ENCODE results near the gene ADARB2.
"Not testable (repeated sequence)": the region's sequence is repeated elsewhere in the genome, so short reads cannot be mapped to it uniquely, and the experiment has no call there.

The ADARB2 gene

GRCh38 chr10:1173091-1173490 lies 564.2 kb downstream of the ADARB2 start:
- no peak for DNase-seq

GRCh38 chr10:1172256-1172984 lies 564.9 kb downstream of the ADARB2 start:
- DNase-seq, result no peak

DNA sequence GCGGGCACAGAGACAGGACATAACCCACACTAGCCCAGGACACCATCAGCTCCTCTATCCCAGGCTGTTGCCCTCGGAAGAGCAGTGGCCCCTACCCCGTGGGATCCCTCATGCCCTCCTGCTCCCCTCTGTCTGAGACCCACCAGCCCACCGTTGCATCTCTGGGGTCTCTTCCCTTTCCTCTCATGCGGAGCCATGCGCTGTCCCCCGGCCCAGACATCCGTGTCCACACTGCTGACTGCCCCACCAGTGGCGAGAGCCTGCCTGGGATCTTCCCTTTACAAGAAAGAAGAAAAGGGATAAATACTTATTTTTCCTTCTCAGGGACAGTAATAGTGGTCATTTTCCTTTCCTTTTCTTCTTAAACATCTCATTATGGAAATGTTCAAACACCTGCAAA lies 565.7 kb downstream of the ADARB2 start:
- no peak for DNase-seq

- no peak for DNase-seq
Observed at GRCh38 chr10:1171182-1171581, 566.1 kb downstream of the ADARB2 start.

GRCh38 chr10:1170867-1171180 lies 566.5 kb downstream of the ADARB2 start:
- DNase-seq, result no peak

DNA sequence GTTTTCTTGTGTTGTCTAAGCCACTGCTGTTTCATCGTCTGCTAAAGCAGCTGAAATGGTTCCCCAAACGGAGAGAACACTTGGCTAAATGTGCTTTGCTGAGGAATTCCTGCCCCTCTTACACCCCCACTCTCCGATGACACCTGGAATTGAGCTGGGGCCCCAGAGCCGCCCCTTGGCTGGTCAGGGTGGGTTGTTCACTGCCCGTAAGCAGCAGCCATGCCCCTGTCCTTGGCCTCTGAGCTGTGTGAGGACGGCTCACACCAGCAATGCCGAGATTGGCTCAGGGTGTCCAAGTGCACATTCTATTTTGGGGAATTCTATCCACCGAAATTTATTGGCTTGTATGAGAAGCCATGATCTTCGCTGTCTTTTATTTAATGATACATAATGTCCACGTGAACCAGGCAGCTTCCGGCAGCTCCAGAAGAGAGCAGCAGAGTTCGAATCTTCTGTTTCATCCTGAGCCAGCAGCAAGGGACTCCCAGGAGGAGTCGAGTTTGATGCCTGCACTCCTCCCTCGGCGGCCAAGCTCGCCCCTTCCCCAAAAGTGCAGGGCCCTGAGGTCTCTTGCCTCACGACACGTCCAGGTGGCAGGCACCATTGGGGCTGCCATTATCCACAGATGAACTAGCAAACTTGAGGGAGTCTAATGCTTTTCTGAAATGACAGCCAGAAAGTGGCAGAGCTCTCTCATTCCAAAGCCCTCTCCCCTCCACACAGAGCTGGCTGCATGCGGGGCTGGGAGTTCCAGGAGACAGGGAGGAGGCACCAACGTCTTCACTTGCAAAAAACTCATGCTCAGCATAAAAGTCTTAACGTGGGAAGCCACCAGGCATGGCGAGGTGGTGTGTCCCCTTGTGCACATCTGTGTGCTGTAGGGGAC lies 567.1 kb downstream of the ADARB2 start:
- DNase-seq, result no peak

- DNase-seq, result no peak
Observed at GRCh38 chr10:1169186-1169885, 568.0 kb downstream of the ADARB2 start.

DNA sequence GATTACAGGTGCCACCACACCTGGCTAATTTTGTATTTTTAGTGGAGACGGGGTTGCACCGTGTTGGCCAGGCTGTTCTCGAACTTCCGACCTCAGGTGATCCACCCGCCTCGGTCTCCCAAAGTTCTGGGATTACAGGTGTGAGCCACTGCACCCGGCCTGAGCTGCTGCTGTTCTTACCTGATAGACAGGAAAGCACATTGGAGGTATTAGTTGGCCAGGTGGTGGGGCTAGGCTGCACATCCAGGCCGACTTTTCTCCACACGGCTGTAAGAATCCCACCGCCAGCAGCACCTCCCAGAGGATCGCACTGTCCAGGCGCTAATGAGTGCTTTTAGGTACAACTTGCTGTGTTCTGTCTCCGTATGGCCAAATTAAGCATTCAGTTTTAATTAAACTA lies 568.6 kb downstream of the ADARB2 start:
- no peak for DNase-seq

DNA sequence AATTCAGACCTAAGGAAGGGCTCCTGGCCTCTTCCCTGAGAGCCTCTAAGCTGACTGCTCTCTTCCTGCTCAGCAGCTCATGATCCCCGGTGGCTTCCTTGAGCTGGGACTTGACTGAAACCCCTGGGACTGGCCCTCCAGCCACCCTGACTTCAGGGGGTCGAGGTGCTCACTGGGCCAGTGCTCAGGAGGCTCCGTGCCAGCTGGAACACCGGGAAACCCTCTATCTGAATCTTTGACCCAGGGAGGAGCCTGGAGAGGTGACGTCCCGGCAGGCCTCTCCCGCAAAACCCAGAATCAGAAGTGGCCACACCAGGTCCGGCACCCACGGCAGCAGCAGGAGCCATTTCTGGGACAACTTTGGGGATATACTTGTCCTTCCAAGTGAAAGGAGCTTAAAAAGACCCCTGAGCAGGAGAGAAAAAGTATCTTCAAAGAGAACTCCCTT lies 570.5 kb downstream of the ADARB2 start:
- no peak for DNase-seq

DNA sequence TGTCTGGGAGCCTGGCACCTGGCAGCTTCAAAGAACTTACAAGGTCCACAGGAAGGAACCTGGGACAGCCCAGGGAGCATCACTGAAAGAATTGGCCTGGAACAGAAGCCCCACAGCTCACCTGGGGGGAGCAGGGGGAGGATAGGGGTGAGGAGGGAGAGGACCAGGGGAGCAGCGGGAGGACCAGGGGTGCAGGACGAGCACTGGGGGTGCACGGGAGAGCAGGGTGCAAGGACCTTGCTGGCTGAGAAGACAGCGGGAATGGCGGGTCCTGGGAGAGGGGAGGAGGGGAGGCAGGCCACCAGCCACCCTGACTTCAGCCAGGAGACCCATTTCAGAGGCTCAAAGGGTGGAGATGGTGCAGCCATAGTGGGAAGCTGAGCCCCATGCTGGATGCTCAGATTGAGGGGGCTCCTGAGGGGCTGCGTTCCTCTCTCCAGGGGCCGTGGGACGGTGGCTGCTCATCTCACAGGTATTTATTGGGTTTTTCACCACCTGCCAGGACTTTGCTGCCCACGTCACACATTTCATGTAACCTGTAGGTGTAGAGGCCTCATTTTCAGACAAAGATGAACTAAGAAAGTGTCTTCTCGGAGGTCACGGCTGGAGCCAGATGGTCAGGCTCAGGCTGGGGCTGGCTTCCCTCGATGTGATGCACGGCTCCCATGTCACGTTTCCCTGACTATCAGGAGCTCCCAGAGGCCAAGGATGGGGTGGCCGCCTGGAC lies 571.1 kb downstream of the ADARB2 start:
- no peak for DNase-seq

- DNase-seq, result no peak
Observed at GRCh38 chr10:1163831-1164230, 573.5 kb downstream of the ADARB2 start.

DNA sequence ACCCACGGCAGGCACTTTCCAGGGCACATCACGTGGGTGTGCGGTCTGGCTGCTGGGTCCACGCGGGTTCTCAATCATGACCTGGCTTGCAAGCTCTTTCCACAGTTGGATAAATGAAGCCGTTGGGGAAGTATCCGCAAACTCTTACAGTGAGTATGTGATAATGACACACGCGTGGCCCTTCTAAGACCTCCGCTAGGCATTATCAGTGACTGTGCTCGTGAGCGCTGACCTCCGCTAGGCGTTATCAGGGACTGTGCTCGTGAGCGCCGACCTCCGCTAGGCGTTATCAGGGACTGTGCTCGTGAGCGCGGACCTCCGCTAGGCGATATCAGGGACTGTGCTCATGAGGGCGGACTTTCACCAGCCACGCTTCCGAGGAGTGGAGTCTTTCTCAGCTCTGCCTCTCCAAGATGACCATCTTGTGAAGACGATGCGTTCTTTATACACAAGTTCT lies 574.1 kb downstream of the ADARB2 start:
- no peak for DNase-seq

GRCh38 chr10:1162481-1163203 lies 574.7 kb downstream of the ADARB2 start:
- DNase-seq, result no peak

DNA sequence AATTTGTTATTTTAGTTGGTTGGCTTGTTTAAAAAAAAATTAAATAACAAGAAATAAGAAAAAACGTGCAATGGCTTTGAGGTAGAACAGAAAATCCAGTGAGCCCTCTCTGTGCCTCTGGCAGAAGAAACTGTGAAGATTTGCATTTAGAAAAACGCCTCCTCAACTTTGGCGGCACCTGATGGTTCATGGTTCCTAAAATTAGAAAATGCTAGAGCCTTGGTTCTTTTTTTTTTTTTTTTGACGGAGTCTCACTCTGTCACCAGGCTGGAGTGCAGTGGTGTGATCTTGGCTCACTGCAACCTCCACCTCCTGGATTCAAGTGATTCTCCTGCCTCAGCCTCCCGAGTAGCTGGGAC lies 576.0 kb downstream of the ADARB2 start:
- DNase-seq, result not testable (repeated sequence)

DNA sequence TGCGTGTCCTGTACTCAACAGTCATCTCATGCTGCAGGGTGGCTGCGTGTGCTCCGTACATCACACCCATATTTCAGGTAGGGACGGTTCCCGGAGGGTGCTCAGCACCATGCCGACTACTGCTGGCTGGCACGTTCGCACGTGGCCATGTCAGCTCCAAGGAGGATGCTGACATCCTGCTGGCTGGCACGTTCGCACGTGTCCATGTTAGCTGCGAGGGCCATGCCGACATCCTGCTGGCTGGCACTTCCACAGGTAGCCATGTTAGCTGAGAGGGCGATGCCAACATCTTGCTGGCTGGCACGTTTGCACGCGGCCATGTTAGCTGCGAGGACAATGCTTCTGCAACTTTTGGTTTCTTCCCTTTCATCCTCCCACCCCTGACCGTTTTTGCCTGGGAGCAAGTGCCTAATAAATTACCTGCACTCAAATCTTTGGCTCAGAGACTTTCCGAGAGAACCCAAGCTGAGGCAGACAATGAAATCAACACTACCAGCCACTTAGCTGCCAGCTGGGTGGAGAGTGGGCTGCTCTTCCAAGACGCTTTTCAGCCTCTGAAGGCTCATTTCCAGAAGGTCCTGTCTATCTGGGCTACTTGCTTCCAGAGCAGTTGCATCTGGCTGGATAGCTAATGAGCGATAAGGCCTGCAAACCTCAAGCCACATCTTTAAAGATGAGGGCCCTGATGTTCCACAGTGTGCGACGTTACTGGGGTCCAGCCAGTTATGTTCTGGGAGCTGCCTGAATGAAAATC lies 576.6 kb downstream of the ADARB2 start:
- no peak for DNase-seq

DNA sequence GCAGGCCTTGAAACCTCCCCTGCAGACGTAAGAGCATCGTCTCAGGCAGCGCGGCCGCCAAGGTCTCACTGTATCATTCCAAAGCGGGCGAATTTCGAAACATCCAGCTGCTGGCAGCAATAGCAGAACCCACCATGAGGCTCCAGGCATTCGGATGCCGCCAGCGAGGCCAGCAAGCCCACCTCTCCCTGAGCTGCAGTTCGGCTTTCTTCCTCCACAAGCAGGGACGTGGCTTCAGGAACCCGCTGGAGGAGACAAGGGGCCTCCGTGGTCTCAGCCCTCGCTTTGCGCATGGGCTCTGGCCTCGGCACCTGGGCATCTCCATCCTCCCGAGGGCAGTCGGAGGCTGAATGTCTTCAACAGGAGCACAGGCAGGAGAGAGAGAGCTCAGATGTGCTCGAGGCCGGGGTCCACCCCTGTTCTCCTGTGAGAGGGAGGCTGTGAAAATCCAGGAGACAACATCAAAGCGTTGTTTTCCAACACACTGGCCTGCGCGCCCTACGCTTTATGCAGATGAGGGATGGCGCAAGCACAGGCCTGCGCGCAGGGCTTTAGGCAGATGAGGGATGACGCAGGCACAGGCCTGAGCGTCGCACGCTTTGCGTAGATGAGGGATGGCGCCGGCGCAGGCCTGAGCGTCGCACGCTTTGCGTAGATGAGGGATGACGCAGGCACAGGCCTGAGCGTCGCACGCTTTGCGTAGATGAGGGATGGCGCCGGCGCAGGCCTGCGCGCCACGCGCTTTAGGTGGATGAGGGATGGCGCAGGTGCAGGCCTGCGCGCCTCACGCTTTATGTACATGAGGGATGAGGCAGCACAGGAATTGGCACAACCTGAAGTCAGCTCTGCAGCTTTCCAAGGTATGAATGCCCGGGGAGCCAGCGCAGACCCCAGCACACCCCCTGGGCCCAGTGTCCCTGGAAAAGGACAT lies 577.9 kb downstream of the ADARB2 start:
- DNase-seq, result no peak

- DNase-seq, result not testable (repeated sequence)
Observed at GRCh38 chr10:1158536-1158935, 578.8 kb downstream of the ADARB2 start.

DNA sequence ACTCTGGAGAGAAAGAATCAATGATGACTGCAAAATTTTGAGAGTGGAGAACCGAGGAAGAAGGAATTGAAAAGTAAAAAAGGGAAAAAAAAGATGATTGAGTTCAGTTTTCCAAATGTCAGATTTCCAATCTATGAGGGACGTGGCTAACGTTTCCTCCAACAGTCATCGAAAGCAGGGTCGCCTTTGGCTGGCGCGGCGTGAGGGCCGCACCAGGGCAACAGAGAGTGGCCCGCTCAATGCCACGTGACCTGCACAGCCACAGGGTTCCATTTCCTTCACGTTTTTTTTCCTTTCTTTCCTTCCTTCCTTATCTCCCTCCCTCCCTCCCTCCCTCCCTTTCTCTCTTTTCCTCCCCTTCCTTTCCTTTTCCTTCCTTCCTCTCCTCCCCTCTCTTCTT lies 579.3 kb downstream of the ADARB2 start:
- no peak for DNase-seq

- no peak for DNase-seq
Observed at GRCh38 chr10:1157615-1157933, 579.8 kb downstream of the ADARB2 start.

DNA sequence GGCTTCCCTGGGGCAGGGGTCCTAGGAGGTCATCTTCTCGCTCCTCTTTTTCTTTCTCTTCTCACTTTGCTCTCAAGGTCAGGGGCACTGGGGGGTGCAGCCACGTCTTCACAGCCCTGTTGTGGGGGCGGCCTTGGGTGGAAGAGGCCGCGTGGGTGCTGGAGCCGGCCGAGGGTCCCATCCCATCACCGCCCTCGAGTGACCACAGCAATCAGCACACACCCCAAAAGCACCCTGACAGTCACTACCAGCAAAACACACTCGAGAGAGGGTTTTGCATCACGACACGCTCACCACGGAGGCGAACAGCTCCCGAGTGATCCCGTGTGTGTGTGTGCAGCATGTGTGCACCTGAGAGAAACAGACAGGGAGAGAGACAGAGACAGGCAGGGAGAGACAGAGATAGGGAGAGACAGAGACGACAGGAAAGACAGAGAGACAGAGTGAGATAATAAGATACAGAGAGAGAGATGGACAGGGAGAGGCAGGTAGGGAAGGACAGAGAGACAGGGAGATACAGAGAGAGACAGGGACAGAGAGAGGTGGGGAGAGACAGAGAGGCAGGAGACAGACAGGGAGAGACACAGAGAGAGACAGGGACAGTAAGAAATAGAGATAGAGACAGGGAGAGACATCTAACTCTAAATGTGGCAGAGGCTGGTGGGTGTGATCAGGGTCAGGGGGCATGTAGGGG lies 580.3 kb downstream of the ADARB2 start:
- DNase-seq, result no peak

All from CD4-positive, alpha-beta T cell treated with Interleukin-1 beta for 1 hour (primary cell).